Neuronal stem cell (in vitro differentiated cells): ENCODE measurements around the gene PIP5K1C. TPM values are rescaled to one million over a fixed set of nuclear protein-coding genes. Genes with fewer than 3 reads are reported as not detected.

Source experiments
- DNase-seq: peaks from one replicate; pipeline ENCODE4 v3.0.0-alpha.2; 2013; ENCODE audit warnings: low spot score
- H2AFZ ChIP-seq: one replicate; pipeline ENCODE4 v1.6.1; 2013; ENCODE audit warnings: mild to moderate bottlenecking, low read length, inconsistent platforms
- H2AK5ac ChIP-seq: 2 replicates; pipeline ENCODE4 v1.6.1; 2013; ENCODE audit warnings: low read depth, mild to moderate bottlenecking, inconsistent platforms, low read length, moderate library complexity, mixed read lengths
- H2BK120ac ChIP-seq: 2 replicates; pipeline ENCODE4 v1.6.1; 2013; ENCODE audit warnings: low read depth, mild to moderate bottlenecking, inconsistent platforms, low read length, moderate library complexity, mixed read lengths
- H2BK12ac ChIP-seq: one replicate; pipeline ENCODE4 v1.6.1; 2013; ENCODE audit warnings: low read length, inconsistent platforms
- H2BK15ac ChIP-seq: 2 replicates; pipeline ENCODE4 v1.6.1; 2013; ENCODE audit warnings: mild to moderate bottlenecking, low read length, inconsistent platforms, mixed read lengths
- H2BK5ac ChIP-seq: one replicate; pipeline ENCODE4 v1.6.1; 2013; ENCODE audit warnings: inconsistent platforms, mild to moderate bottlenecking, low read length, moderate library complexity
- H3K14ac ChIP-seq: one replicate; pipeline ENCODE4 v1.6.1; 2013; ENCODE audit warnings: low read length, inconsistent platforms
- H3K18ac ChIP-seq: 2 replicates; pipeline ENCODE4 v1.6.1; 2013; ENCODE audit warnings: low read length, inconsistent platforms
- H3K23ac ChIP-seq: 2 replicates; pipeline ENCODE4 v1.6.1; 2013; ENCODE audit warnings: low read depth, mild to moderate bottlenecking, mixed read lengths, low read length, inconsistent platforms; ENCODE audit not compliant: poor library complexity
- H3K27ac ChIP-seq: replicated peaks from 3 replicates; pipeline ENCODE4 v1.5.1; 2013; ENCODE audit warnings: low read length, inconsistent platforms
- H3K27me3 ChIP-seq, 3 experiments: 2 replicates each; pipeline ENCODE4 v1.6.1; 2013; ENCODE audit warnings: low read length in 3 of 3, mild to moderate bottlenecking in 2 of 3, inconsistent platforms in 1 of 3, low read depth in 1 of 3, mixed read lengths in 1 of 3, moderate library complexity in 1 of 3; ENCODE audit not compliant: control insufficient read depth in 3 of 3, insufficient read depth in 3 of 3
- H3K36me3 ChIP-seq, 2 donors: replicated peaks in 1 of 2; 2 replicates each; pipeline ENCODE4 v1.6.1; 2013; ENCODE audit warnings: low read length in 2 of 2; ENCODE audit not compliant: control insufficient read depth in 2 of 2, insufficient read depth in 2 of 2
- H3K4ac ChIP-seq: 2 replicates; pipeline ENCODE4 v1.6.1; 2013; ENCODE audit warnings: inconsistent platforms, mild to moderate bottlenecking, low read length, moderate library complexity
- H3K4me1 ChIP-seq, 2 donors: 1 replicate in 1 of 2; 2 replicates in 1 of 2; pipeline ENCODE4 v1.6.1; 2013; ENCODE audit warnings: low read length in 2 of 2, low read depth in 1 of 2; ENCODE audit not compliant: control insufficient read depth in 2 of 2, insufficient read depth in 1 of 2
- H3K4me2 ChIP-seq: one replicate; pipeline ENCODE4 v1.6.1; 2013; ENCODE audit warnings: mild to moderate bottlenecking, low read length, inconsistent platforms; ENCODE audit not compliant: insufficient read depth, poor library complexity, severe bottlenecking
- H3K4me3 ChIP-seq, 2 donors: 2 replicates each; pipeline ENCODE4 v1.5.1; 2013; ENCODE audit warnings: low read length in 2 of 2, mild to moderate bottlenecking in 2 of 2, inconsistent platforms in 1 of 2, moderate library complexity in 1 of 2
- H3K79me1 ChIP-seq: one replicate; pipeline ENCODE4 v1.6.1; 2013; ENCODE audit warnings: low read depth, mild to moderate bottlenecking, inconsistent platforms, low read length, moderate library complexity
- H3K9ac ChIP-seq: one replicate; pipeline ENCODE4 v1.6.1; 2013; ENCODE audit warnings: mild to moderate bottlenecking, low read depth, low read length, inconsistent platforms; ENCODE audit not compliant: poor library complexity
- H3K9me3 ChIP-seq, 2 donors: replicated peaks in 1 of 2; 2 replicates each; pipeline versions ENCODE3 to v1.6.1; 2013; ENCODE audit warnings: low read length in 2 of 2, mild to moderate bottlenecking in 2 of 2, inconsistent platforms in 1 of 2, low read depth in 1 of 2, mixed read lengths in 1 of 2, moderate library complexity in 1 of 2; ENCODE audit not compliant: control insufficient read depth in 2 of 2, insufficient read depth in 1 of 2
- H4K8ac ChIP-seq: one replicate; pipeline ENCODE4 v1.6.1; 2013; ENCODE audit warnings: low read depth, mild to moderate bottlenecking, inconsistent platforms, low read length, moderate library complexity
- H4K91ac ChIP-seq: one replicate; pipeline ENCODE4 v1.6.1; 2013; ENCODE audit warnings: low read length, low read depth, mild to moderate bottlenecking, inconsistent platforms; ENCODE audit not compliant: poor library complexity
- WGBS, 2 donors: extraction: QIAGEN DNeasy Blood & Tissue Kit; methylation state at CpG; one replicate each; pipeline ENCODE4 v1.1.7; 2013; ENCODE audit warnings: missing lambda C conversion rate in 2 of 2, mixed read lengths in 1 of 2; ENCODE audit not compliant: insufficient read length in 2 of 2, insufficient replicate concordance in 1 of 2; ENCODE audit errors: extremely low coverage in 2 of 2; 5-methylcytosine and 5-hydroxymethylcytosine counted together
- polyA plus RNA-seq, 2 experiments: library from polyadenylated mRNA; stranded (reverse); fragments of 200-250 nt; gene quantifications; one replicate each; pipeline ENCODE4 v1.2.3, GENCODE V29; 2013

PIP5K1C gene
- polyA plus RNA-seq (2013, experiment 1 of 2): 25.4 TPM
- polyA plus RNA-seq (2013, experiment 2 of 2): 24.7 TPM

- no peaks in the 10 kb centered on the region for H3K36me3 ChIP-seq
- peak within 1 kb of the TSS; percentile 38 for H3K14ac ChIP-seq
- H2BK5ac ChIP-seq: peak within 1 kb of the TSS; percentile 87
- H3K27ac ChIP-seq: no peak within 1 kb of the TSS
- peak within 1 kb of the TSS; percentile 93 for H3K23ac ChIP-seq
- H3K4ac ChIP-seq: no peak within 1 kb of the TSS
- peak within 1 kb of the TSS; percentile 97 for H3K9ac ChIP-seq
- H3K9me3 ChIP-seq: no peaks in the 10 kb centered on the region
- peak within 1 kb of the TSS; percentile 95 for H3K18ac ChIP-seq
- H2BK12ac ChIP-seq: no peak within 1 kb of the TSS
- H2BK15ac ChIP-seq: peak within 1 kb of the TSS; percentile 49
- peaks cover 6 to 8% of the 10 kb centered on the region in 2 donors for H3K4me1 ChIP-seq
- H2AFZ ChIP-seq: peak within 1 kb of the TSS; percentile 85
- peak within 1 kb of the TSS; percentile 53 for H4K91ac ChIP-seq
- peak within 1 kb of the TSS; percentile 17 for H4K8ac ChIP-seq
- DNase-seq: peak; percentile 91
- no peaks in the 10 kb centered on the region for H3K27me3 ChIP-seq
- peak within 1 kb of the TSS; percentile 86 for H3K4me2 ChIP-seq
- H3K79me1 ChIP-seq: peaks cover 30% of the 10 kb centered on the region
- H2AK5ac ChIP-seq: peak within 1 kb of the TSS; percentile 75
- H3K4me3 ChIP-seq: peak within 1 kb of the TSS; percentile 89 to 90
- no peak within 1 kb of the TSS for H2BK120ac ChIP-seq
- WGBS, 2 donors: no CpG with 5 or more reads among the region's 82 CpGs
Measured at GRCh38 chr19:3700242-3701032, at the start of gene PIP5K1C. PIP5K1C (minus strand) TSS chr19:3700468; CDS start chr19:3700390, 78 bp downstream.

GRCh38 chr19:3748965-3749364 is 48.7 kb upstream of the PIP5K1C start:
- Histone ChIP-seq H2AK5ac (no peak overlapping the region), H3K9ac (no peak overlapping the region), H3K9me3 (no peaks in the 10 kb centered on the region), H3K79me1 (peaks cover 4% of the 10 kb centered on the region), H2BK15ac (no peak overlapping the region), H3K27ac (no peak overlapping the region), H3K14ac (no peak overlapping the region), H2BK12ac (no peak overlapping the region), H3K23ac (no peak overlapping the region), H3K4me2 (no peak overlapping the region), H3K18ac (no peak overlapping the region), H2BK120ac (no peak overlapping the region), H2AFZ (no peak overlapping the region), H3K4me3 (no peak overlapping the region), H3K4me1 (no peaks in the 10 kb centered on the region), H4K8ac (no peak overlapping the region), H2BK5ac (no peak overlapping the region), H3K27me3 (no peaks in the 10 kb centered on the region), H3K4ac (no peak overlapping the region), H3K36me3 (peaks cover 12 to 15% of the 10 kb centered on the region in 2 donors), H4K91ac (no peak overlapping the region)
- WGBS, 2 donors: no CpG with 5 or more reads among the region's 8 CpGs
- no peak for DNase-seq

- WGBS, 2 donors: no CpG with 5 or more reads among the region's 31 CpGs
- H2BK12ac ChIP-seq: peak overlapping the region; percentile 31
- H3K18ac ChIP-seq: no peak overlapping the region
- H4K8ac ChIP-seq: peak overlapping the region; percentile 43
- H2BK120ac ChIP-seq: no peak overlapping the region
- H3K4me3 ChIP-seq: no peak overlapping the region
- H3K4me2 ChIP-seq: no peak overlapping the region
- no peaks in the 10 kb centered on the region for H3K9me3 ChIP-seq
- H3K4ac ChIP-seq: no peak overlapping the region
- no peak overlapping the region for H4K91ac ChIP-seq
- no peak overlapping the region for H3K27ac ChIP-seq
- no peak overlapping the region for H2AFZ ChIP-seq
- DNase-seq: no peak
- H2BK15ac ChIP-seq: no peak overlapping the region
- H3K27me3 ChIP-seq: no peaks in the 10 kb centered on the region
- no peaks in the 10 kb centered on the region for H3K4me1 ChIP-seq
- peaks cover 2% of the 10 kb centered on the region for H3K79me1 ChIP-seq
- no peak overlapping the region for H2BK5ac ChIP-seq
- H3K9ac ChIP-seq: peak overlapping the region; percentile 21
- no peak overlapping the region for H2AK5ac ChIP-seq
- H3K14ac ChIP-seq: no peak overlapping the region
- no peak overlapping the region for H3K23ac ChIP-seq
- peaks cover 10 to 12% of the 10 kb centered on the region in 2 donors for H3K36me3 ChIP-seq
Measured at GRCh38 chr19:3746371-3747056, 46.2 kb upstream of the PIP5K1C start.
